Measurements from ENCODE around the gene ATAD1. TPM values are rescaled to one million over a fixed set of nuclear protein-coding genes. Genes with fewer than 3 reads are reported as not detected.
"Not testable (repeated sequence)": the region's sequence is repeated elsewhere in the genome, so short reads cannot be mapped to it uniquely, and the experiment has no call there.

Gene ATAD1
- total RNA-seq, 1 experiment from 2014 or later = 15.7 TPM

DNA sequence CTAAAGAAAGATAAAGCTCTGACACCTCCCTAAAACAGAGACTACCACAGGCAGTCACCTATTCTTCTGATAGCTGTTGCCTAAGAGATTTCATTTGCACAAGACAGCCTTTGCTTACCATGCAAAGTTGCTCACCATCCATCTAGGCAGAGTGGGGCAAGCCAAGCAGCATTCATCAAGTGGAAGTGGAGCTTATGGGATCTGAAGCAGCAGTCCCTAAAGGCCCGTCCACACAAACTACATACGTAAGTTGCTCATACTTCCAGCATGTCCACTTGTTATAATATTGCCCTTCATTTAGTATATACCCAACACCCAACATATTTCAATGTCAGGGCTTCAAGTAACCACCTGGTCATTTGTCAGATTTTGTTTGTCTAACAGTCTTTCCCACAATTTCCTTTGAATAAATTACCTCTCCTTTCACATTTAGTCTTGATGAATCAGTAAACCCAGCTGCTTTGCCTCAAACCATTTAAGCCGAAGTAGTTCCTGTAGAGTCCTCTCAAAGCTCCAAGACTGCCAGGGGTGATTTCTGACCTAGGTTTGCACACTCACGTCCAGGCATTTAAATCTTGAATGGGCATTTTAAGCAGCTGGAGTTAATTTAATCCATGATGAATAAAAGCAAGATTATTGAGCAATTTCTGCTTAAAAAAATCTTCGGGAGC lies 67.9 kb downstream of the ATAD1 start:
- Histone ChIP-seq H3K4me2 (ENCODE audit: low read length) (no peak overlapping the region), H3K9me2 (replicated peaks; ENCODE audit: low read length) (no peaks in the 10 kb centered on the region), H2AFZ (ENCODE audit: low read length) (no peak overlapping the region), H3K27ac (ENCODE audit: low read length) (no peak overlapping the region), H3K36me3 (ENCODE audit: low read depth, low read length) (no peaks in the 10 kb centered on the region; the same call in 1 of the 2 replicates), H3K27me3 (ENCODE audit: low read length) (no peaks in the 10 kb centered on the region), H3K9ac (ENCODE audit: low read length) (no peak overlapping the region), H3K4me3 (ENCODE audit: low read length) (no peak overlapping the region), H3K4me1 (ENCODE audit: insufficient read depth, low read length) (0 out of 2 replicates have a peak, but pooled peaks cover 4% of the 10 kb centered on the region), H3K9me3 (ENCODE audit: low read length) (no peaks in the 10 kb centered on the region), H3F3A (ENCODE audit: low read length, unreplicated experiment) (no peaks in the 10 kb centered on the region), H3K79me2 (ENCODE audit: low read length) (no peaks in the 10 kb centered on the region), H4K20me1 (ENCODE audit: low read length) (no peaks in the 10 kb centered on the region)
- intact Hi-C loops (cut with micrococcal nuclease) = no loop called here
- ATAC-seq (no peak), DNase-seq (no peak)
- POLR2A ChIA-PET (ENCODE audit: unreplicated experiment) = no interaction called here
- no TSS peak for BruUV-seq (replicated peaks)
- TF ChIP-seq, protein P1, sequence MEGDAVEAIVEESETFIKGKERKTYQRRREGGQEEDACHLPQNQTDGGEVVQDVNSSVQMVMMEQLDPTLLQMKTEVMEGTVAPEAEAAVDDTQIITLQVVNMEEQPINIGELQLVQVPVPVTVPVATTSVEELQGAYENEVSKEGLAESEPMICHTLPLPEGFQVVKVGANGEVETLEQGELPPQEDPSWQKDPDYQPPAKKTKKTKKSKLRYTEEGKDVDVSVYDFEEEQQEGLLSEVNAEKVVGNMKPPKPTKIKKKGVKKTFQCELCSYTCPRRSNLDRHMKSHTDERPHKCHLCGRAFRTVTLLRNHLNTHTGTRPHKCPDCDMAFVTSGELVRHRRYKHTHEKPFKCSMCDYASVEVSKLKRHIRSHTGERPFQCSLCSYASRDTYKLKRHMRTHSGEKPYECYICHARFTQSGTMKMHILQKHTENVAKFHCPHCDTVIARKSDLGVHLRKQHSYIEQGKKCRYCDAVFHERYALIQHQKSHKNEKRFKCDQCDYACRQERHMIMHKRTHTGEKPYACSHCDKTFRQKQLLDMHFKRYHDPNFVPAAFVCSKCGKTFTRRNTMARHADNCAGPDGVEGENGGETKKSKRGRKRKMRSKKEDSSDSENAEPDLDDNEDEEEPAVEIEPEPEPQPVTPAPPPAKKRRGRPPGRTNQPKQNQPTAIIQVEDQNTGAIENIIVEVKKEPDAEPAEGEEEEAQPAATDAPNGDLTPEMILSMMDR (conservative IDR thresholded peaks at IDR 0.05; ENCODE audit: low read depth, low read length) = no peak
- TF ChIP-seq EZH2 (IDR thresholded peaks at IDR 0.05; ENCODE audit: low read length, unreplicated experiment) (no peak), EZH2phosphoT487 (IDR thresholded peaks at IDR 0.05; ENCODE audit: borderline replicate concordance, low read length) (no peak)
- CTCF ChIA-PET = no interaction called here

DNA sequence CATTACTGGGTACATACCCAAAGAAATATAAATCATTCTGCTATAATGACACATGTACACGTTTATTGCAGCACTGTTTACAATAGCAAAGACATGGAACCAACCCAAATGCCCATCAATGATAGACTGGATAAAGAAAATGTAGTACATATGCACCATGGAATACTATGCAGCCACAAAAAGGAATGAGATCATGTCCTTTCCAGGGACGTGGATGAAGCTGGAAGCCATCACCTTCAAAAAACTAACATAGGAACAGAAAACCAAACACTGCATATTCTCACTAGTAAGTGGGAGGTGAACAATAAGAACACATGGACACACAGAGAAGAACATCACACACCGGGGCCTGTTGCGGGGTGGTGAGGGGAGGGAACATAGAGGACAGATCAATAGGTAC lies 69.8 kb downstream of the ATAD1 start:
- H3K4me3 ChIP-seq (ENCODE audit: low read length); H3K79me2 ChIP-seq (ENCODE audit: low read length); H3K27ac ChIP-seq (ENCODE audit: low read length); H3K27me3 ChIP-seq (ENCODE audit: low read length); H3K4me1 ChIP-seq (ENCODE audit: insufficient read depth, low read length); H3K9ac ChIP-seq (ENCODE audit: low read length); H3K9me2 ChIP-seq (replicated peaks; ENCODE audit: low read length); BruUV-seq (replicated peaks); H2AFZ ChIP-seq (ENCODE audit: low read length); H3F3A ChIP-seq (ENCODE audit: low read length, unreplicated experiment); H4K20me1 ChIP-seq (ENCODE audit: low read length); CTCF ChIA-PET; H3K9me3 ChIP-seq (ENCODE audit: low read length); POLR2A ChIA-PET (ENCODE audit: unreplicated experiment); intact Hi-C loops (cut with micrococcal nuclease); DNase-seq; H3K36me3 ChIP-seq (ENCODE audit: low read depth, low read length); ATAC-seq; H3K4me2 ChIP-seq (ENCODE audit: low read length): not testable (repeated sequence)

DNA sequence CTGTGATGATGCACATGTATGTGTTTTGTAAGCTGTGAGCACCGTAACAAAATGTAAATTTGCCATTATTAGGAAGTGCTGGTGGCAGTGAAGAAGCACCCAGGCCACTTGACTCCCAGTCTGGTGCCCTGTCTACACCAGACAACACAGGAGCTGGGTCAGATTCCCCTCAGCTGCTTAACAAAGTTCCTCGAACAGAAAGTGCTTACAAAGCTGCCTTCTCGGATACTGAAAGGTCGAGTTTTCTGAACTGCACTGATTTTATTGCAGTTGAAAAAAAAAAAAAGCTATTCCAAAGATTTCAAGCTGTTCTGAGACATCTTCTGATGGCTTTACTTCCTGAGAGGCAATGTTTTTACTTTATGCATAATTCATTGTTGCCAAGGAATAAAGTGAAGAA lies 71.1 kb downstream of the ATAD1 start:
- Histone ChIP-seq H2AFZ (ENCODE audit: low read length) (no peak overlapping the region), H3K79me2 (ENCODE audit: low read length) (no peaks in the 10 kb centered on the region)
- no TSS peak for BruUV-seq (replicated peaks)

More for the DNA sequence above, 71.1 kb downstream of the ATAD1 start:
- ChIA-PET CTCF (no interaction called here), POLR2A (ENCODE audit: unreplicated experiment) (no interaction called here)
- Histone ChIP-seq H3K27ac (ENCODE audit: low read length) (no peak overlapping the region), H3F3A (ENCODE audit: low read length, unreplicated experiment) (no peaks in the 10 kb centered on the region), H3K9me2 (replicated peaks; ENCODE audit: low read length) (no peaks in the 10 kb centered on the region), H3K4me2 (ENCODE audit: low read length) (no peak overlapping the region), H3K9ac (ENCODE audit: low read length) (no peak overlapping the region), H3K4me1 (ENCODE audit: insufficient read depth, low read length) (no peaks in the 10 kb centered on the region), H3K4me3 (ENCODE audit: low read length) (no peak overlapping the region), H3K36me3 (ENCODE audit: low read depth, low read length) (no peaks in the 10 kb centered on the region), H4K20me1 (ENCODE audit: low read length) (no peaks in the 10 kb centered on the region), H3K9me3 (ENCODE audit: low read length) (no peaks in the 10 kb centered on the region), H3K27me3 (ENCODE audit: low read length) (no peaks in the 10 kb centered on the region)
- TF ChIP-seq, protein P1 (conservative IDR thresholded peaks at IDR 0.05; ENCODE audit: low read depth, low read length) = no peak
- TF ChIP-seq EZH2 (IDR thresholded peaks at IDR 0.05; ENCODE audit: low read length, unreplicated experiment) = no peak
- ATAC-seq (no peak), DNase-seq (no peak)
- intact Hi-C loops (cut with micrococcal nuclease) = no loop called here

Measured in PC-3 (cell line).